HG03520 (cell line): Measurements from ENCODE around the gene RASSF5.

Experiments used
- ATAC-seq: cut with Tn5 transposase; IDR thresholded peaks from one replicate; pipeline ENCODE4 v1.9.1; 2021; ENCODE audit warnings: mild to moderate bottlenecking, moderate library complexity; ENCODE audit not compliant: unreplicated experiment

Gene RASSF5

GRCh38 chr1:206540044-206540780 is 32.9 kb downstream of the RASSF5 start:
- ATAC-seq: no peak

GRCh38 chr1:206541236-206541833 is 34.0 kb downstream of the RASSF5 start:
- no peak for ATAC-seq

GRCh38 chr1:206544562-206545257 is 37.4 kb downstream of the RASSF5 start:
- no peak for ATAC-seq

- no peak for ATAC-seq
Measured at GRCh38 chr1:206545351-206545750, 38.0 kb downstream of the RASSF5 start.

GRCh38 chr1:206547104-206547503 is 39.8 kb downstream of the RASSF5 start:
- ATAC-seq: no peak

GRCh38 chr1:206550446-206550845 is 43.1 kb downstream of the RASSF5 start:
- ATAC-seq: no peak

GRCh38 chr1:206551296-206551985 is 44.1 kb downstream of the RASSF5 start:
- no peak for ATAC-seq

- no peak for ATAC-seq
Measured at GRCh38 chr1:206551986-206552326, 44.6 kb downstream of the RASSF5 start.

- no peak for ATAC-seq
Measured at GRCh38 chr1:206554211-206554610, 46.9 kb downstream of the RASSF5 start.

- ATAC-seq: no peak
Measured at GRCh38 chr1:206554701-206555472, 47.6 kb downstream of the RASSF5 start.

- no peak for ATAC-seq
Measured at GRCh38 chr1:206555473-206555935, 48.2 kb downstream of the RASSF5 start.

GRCh38 chr1:206556047-206556749 is 48.9 kb downstream of the RASSF5 start:
- ATAC-seq: peak; percentile 39

- ATAC-seq: peak; percentile 38
Measured at GRCh38 chr1:206556750-206557635, 49.7 kb downstream of the RASSF5 start.

GRCh38 chr1:206557636-206558473 is 50.5 kb downstream of the RASSF5 start:
- no peak for ATAC-seq

GRCh38 chr1:206558794-206559671 is 51.7 kb downstream of the RASSF5 start:
- no peak for ATAC-seq

- ATAC-seq: no peak
Measured at GRCh38 chr1:206559672-206559995, 52.3 kb downstream of the RASSF5 start.

GRCh38 chr1:206560007-206560716 is 52.8 kb downstream of the RASSF5 start:
- no peak for ATAC-seq
